Uterus (tissue), 2 donors: Measurements from ENCODE around the gene ASZ1.

ENCODE experiments used
- POLR2A ChIP-seq, 2 donors: fragments of 450-650 bp; IDR thresholded peaks; one replicate each; pipeline ENCODE4 v1.6.1; 2016; ENCODE audit warnings: antibody characterized with exemption in 2 of 2, mild to moderate bottlenecking in 1 of 2, moderate library complexity in 1 of 2
- TF ChIP-seq, protein P1 (sequence below), 4 experiments: fragments of 200-600 bp in 2 of 4; fragments of 450-650 bp in 2 of 4; sonication (generic) in 2 of 4; IDR thresholded peaks; one replicate each; pipeline ENCODE4 v1.5.1; 2016 to 2019; ENCODE audit warnings: antibody characterized with exemption in 4 of 4, mild to moderate bottlenecking in 2 of 4, moderate library complexity in 1 of 4

DNA sequence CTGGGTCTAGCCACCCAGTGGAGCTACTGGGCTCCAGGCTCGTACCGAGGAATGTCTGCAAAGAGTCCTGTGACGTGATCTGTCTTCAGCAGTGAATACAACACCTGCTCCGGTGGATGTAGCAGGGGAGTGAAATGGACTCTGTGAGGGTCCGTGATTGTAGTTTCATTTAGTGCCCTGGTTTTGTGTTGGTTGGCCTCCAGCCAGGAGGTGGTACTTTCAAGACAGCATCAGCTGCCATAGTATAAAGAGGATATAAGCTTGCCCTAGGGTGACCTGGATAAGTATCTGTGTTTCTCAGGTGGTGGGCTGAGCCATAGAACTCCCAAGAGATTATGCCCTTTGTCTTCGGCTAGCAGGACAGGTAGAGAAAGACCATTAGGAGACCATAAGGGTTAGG lies 79.8 kb downstream of the ASZ1 start:
- TF ChIP-seq, protein P1, sequence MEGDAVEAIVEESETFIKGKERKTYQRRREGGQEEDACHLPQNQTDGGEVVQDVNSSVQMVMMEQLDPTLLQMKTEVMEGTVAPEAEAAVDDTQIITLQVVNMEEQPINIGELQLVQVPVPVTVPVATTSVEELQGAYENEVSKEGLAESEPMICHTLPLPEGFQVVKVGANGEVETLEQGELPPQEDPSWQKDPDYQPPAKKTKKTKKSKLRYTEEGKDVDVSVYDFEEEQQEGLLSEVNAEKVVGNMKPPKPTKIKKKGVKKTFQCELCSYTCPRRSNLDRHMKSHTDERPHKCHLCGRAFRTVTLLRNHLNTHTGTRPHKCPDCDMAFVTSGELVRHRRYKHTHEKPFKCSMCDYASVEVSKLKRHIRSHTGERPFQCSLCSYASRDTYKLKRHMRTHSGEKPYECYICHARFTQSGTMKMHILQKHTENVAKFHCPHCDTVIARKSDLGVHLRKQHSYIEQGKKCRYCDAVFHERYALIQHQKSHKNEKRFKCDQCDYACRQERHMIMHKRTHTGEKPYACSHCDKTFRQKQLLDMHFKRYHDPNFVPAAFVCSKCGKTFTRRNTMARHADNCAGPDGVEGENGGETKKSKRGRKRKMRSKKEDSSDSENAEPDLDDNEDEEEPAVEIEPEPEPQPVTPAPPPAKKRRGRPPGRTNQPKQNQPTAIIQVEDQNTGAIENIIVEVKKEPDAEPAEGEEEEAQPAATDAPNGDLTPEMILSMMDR (IDR thresholded peaks at IDR 0.05): no peak
- no peak for TF ChIP-seq POLR2A (IDR thresholded peaks at IDR 0.05)
